ENCODE measurements around the gene WDR70.
"Not testable (repeated sequence)": the region's sequence is repeated elsewhere in the genome, so short reads cannot be mapped to it uniquely, and the experiment has no call there.

The WDR70 gene

DNA sequence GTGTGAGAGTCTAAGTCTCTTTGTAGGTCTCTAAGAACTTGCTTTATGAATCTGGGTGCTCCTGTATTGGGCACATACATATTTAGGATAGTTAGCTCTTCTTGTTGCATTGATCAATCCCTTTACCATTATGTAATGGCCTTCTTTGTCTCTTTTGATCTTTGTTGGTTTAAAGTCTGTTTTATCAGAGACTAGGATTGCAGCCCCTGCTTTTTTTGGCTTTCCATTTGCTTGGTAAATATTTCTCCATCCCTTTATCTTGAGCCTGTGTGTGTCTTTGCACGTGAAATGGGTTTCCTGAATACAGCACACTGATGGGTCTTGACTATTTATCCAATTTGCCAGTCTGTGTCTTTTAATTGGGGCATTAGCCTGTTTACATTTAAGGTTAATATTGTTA is 275.4 kb downstream of the WDR70 start:
- not testable (repeated sequence) for DNase-seq

- no peak for DNase-seq
Observed at GRCh38 chr5:37657046-37657445, 277.9 kb downstream of the WDR70 start.

DNA sequence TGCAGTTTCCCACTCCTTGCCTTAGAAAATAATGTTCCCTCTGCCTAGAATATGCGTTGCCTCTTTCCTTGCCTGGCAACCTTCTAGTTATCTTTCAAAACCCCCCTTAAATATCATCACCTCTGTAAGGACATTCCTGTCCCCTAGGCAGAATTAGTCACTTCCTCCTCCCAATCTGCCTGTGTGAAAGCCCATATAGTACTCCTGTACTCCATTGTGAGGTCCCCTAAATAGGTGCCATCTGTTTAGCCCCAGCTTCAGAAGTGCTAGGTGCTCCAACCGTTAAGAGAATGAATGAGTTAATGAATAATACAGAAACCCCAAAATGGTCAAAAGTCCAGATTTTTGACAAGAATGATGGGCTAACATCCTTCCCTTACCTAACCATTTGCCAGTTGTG is 279.3 kb downstream of the WDR70 start:
- DNase-seq = no peak

DNA sequence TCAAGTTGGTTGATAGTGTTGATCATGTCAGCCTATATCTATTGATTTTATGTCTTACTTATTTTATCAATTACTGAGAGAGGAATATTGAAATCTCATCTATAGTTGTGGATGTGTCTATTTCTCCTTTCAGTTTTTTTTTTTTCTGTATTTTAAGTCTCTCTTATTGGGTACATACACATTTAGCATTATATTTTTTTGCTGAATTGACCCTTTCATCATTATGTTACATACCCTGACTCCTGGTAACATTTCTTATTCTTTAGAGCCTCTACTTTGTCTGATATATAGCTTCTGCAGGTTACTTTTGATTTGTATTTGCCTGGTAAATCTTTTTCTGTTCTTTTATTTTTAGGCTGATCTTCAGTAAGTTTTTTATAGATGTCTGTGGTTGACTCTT is 281.2 kb downstream of the WDR70 start:
- DNase-seq = no peak

DNA sequence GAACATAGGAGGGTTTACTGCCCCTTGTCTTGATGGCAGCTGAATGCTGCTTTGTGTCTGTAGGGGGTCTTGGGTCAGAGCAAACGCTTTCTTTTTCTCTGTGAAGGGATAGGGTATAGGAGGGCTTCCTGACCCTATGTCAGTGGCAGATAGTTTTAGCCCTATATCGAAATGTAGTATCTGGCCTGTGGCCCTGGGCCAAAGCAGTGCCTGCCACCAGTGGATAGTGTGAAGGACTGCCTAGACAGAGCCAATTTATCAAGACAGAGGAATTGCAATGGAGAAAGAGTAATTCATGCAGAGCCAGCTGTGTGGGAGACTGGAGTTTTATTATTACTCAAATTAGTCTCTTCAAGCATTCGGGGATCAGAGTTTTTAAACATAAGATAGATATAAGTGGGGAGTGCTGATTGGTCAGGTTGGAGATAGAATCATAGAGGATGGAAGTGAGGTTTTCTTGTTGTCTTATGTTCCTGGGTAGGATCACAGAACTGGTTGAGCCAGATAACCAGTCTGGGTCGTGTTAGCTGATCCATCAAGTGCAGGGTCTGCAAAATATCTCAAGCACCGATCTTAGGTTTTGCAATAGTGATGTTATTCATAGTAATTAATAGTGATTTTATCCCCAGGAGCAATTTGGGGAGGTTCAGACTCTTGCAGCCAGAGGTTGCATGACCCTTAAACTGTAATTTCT is 282.3 kb downstream of the WDR70 start:
- no peak for DNase-seq

DNA sequence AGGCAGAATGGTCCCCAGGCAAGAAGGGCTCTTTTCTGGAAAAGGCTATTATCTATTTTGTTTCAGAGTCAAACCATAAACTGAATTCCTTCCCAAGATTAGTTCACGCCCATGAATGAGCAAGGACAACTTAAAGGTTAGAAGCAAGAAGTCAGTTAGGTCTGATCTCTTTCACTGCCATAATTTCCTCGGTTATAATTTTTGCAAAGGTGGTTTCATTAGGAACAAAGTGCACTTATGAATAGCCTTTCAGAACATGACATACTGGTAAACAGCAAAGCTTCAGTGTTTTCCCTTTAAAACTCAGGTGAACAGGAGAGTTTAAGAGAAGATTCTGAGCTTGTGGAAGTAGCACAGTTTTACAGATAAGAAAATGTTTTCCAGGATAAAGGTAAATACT is 282.8 kb downstream of the WDR70 start:
- DNase-seq = no peak

DNA sequence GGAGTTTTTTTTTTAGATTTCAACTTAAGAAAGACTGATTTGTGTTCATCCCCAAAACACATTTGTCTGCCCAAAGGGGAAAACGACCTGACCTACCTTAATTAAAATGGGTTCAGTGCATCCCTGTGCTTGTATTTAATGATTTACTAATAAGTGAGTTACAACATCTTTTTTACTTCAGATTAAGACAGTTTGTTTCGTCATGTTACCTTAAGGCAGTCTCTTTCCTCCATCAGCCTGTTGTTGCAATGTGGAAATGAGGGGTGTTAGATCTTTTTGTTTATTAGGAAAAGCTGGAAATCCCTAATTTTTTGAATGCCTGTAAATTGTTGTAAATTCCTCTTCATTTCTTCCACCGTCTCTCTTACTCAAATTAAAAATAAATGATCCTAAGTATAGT is 283.2 kb downstream of the WDR70 start:
- no peak for DNase-seq

GRCh38 chr5:37662789-37663485 is 283.8 kb downstream of the WDR70 start:
- DNase-seq = no peak

DNA sequence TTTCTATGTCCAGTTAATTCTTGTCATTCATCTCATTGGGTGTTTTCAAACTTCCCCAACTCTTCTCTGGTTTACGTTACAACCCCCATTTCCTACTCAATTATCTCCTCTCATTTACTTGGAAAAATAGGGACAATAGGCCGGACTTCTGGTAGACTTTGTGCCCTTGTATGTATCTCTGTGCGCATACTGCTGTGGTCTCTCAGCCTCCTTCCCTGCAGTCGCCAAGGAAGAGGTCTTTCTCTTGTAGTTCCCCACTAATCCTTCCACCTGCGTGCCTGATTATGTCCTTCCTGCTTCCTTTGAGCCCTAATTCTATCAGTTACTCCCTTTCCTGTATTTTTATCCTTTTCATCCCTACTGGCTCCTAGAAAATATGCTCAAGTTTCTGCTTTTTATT is 284.4 kb downstream of the WDR70 start:
- no peak for DNase-seq

DNA sequence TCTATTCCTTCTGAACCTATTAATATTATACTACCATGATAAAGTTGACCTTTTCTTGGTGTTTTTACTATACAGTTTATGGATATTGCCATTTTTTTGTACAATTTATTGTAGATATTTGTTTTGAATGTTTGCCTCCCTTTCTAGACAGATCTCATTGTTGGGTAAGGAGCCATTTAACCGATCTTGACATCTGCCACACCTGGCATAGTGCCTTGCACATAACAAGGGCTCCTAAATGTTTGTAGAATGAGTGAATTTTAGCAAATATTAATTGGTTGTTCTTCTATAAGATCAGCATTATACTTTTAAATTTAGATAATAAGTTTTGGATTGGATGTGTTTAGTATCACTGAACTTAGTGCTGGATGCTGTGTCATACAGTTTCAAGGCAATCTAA is 285.4 kb downstream of the WDR70 start:
- DNase-seq = no peak

- DNase-seq = no peak
Observed at GRCh38 chr5:37665272-37665671, 286.2 kb downstream of the WDR70 start.

- DNase-seq = no peak
Observed at GRCh38 chr5:37665889-37666288, 286.8 kb downstream of the WDR70 start.

GRCh38 chr5:37667430-37667829 is 288.3 kb downstream of the WDR70 start:
- DNase-seq = no peak

DNA sequence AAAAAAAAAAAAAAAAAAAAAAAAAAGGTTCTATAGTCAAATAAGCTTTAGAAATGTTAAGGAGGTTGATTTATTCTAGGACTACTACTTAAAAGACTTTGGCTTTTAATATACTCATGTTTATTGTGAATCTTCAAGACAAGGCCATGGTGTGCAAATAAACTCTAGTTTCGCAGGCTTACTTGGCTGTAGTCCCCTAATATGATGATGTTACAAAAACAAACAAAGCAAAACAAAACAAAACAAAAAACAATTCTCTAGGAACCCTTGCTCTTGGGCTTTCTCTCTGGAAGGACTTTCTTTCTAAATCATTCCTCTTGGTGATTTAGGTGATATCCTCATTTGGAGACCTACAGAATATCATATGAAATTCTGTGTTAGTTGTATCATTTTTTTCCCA is 288.7 kb downstream of the WDR70 start:
- DNase-seq = no peak

DNA sequence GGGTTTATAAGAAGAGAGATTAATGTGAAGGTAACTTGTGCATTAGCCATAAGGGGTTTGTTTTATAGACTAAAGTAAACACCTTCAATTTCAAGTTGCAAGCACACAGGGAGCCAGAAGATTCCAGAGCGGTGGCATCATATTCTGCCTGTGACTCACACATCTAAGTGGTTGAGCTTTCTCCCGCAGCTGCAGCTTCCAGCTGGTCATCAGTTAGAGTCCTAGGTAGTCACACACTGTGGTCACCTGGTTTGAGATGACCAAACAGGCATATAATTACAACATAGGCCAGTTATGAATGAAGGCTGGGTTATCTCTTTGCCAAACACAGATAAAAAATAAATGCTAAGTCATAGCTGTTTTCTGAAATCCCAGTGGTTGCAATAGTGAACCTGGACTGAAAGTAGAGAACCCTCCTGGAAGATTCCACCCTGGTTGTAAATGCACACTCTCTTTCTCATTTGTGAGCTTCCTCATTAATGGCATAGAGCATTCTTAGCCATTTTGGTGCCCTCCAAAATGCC is 289.5 kb downstream of the WDR70 start:
- DNase-seq = no peak

GRCh38 chr5:37672118-37672588 is 293.0 kb downstream of the WDR70 start:
- DNase-seq = not testable (repeated sequence)

GRCh38 chr5:37674361-37674760 is 295.2 kb downstream of the WDR70 start:
- not testable (repeated sequence) for DNase-seq

DNA sequence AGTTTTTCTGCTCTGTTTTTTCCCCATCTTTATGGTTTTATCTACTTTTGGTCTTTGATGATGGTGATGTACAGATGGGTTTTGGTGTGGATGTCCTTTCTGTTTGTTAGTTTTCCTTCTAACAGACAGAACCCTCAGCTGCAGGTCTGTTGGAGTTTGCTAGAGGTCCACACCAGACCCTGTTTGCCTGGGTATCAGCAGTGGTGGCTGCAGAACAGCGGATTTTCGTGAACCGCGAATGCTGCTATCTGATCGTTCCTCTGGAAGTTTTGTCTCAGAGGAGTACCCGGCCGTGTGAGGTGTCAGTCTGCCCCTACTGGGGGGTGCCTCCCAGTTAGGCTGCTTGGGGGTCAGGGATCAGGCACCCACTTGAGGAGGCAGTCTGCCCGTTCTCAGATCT is 300.2 kb downstream of the WDR70 start:
- not testable (repeated sequence) for DNase-seq

DNA sequence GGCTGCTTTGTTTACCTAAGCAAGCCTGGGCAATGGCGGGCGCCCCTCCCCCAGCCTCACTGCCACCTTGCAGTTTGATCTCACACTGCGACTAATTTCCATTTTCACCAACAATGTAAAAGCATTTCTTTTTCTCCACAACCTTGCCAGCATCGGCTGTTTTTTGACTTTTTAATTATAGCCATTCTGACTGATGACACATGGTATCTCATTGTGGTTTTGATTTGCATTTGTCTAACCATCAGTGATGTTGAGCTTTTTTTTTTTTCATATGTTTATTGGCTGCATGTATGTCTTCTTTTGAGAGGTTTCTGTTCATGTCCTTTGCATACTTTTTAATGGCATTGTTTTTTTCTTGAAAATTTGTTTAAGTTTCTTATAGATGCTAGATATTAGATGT is 300.8 kb downstream of the WDR70 start:
- DNase-seq = not testable (repeated sequence)

DNA sequence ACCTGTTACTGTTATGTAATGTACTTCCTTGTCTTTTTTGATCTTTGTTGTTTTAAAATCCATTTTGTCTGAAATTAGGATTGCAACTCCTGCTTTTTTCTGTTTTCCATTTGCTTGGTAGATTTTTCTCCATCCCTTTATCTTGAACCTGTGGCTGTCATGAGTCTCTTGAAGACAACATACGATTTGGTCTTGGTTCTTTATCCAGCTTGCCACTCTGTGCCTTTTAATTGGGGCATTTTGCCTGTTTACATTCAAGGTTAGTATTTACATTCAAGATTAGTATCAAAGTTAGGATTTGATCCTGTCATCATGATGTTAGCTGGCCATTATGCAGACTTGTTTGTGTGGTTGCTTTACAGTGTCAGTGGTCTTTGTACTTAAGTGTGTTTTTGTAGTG is 304.0 kb downstream of the WDR70 start:
- no peak for DNase-seq

DNA sequence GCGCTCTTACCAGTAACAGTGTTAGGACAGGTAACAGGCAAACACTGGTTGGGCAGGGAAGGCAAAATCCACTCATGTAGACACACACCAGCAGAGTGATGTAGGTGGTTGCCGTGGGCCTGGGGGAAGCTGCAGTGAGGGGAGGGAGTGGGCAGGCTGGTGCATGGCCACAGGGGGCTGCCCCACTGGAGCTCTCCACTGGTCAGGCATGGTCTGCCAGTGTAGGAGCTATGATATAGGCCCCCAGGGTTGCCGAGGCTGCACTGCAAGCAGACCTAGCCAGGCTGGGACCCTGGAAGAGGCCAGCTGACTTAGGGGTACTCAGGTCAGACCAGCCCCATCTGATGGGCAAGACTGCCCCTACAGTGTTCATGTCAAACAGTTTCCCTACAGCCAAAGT is 306.1 kb downstream of the WDR70 start:
- DNase-seq = no peak

DNA sequence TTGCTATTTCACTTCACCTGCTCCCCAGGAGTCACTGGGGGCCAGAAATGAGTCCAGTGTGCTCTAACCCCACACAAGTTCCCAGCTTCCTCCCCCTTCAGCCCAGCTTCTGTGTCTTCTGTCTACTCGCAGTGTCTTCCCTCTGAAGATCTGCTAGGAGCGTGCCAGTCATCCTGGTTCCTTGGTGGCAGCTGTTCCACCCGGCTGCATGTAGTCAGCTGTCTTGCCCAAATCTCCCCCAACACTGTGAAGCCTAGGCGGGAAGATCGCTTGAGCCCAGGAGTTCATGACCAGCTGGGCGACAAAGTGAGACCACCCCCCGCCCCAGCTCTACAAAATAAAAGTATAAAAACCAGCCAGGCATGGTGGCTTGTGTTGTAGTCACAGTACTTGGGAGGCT is 306.7 kb downstream of the WDR70 start:
- DNase-seq = no peak

DNA sequence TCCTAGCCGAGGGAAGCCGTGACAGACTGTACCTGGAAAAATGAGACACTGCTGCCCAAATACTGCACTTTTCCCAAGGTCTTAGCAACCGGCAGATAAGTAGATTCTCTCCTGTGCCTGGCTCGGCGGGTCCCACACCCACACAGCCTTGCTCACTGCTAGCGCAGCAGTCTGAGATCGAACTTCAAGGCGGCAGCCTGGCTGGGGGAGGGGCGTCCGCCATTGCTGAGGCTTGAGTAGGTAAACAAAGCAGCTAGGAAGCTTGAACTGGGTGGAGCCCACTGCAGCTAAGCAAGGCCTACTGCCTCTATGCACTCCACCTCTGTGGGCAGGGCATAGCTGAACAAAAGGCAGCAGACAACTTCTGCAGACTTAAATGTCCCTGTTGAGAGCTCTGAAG is 309.8 kb downstream of the WDR70 start:
- DNase-seq = not testable (repeated sequence)

DNA sequence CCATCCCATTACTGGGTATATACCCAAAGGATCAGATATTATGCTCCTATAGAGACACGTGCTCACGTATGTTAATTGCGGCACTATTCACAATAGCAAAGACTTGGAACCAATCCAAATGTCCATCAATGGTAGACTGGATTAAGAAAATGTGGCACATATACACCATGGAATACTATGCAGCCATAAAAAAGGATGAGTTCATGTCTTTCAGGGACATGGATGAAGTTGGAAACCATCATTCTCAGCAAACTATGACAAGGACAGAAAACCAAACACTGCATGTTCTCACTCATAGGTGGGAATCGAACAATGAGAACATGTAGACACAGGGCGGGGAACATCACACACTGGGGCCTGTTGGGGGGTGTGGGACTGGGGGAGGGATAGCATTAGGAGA is 315.2 kb downstream of the WDR70 start:
- DNase-seq = not testable (repeated sequence)
